Left ventricle myocardium inferior (tissue), 1 donor: ENCODE measurements around the gene PCDHGA2. TPM values are rescaled to one million over a fixed set of nuclear protein-coding genes. Genes with fewer than 3 reads are reported as not detected.
"Not testable (repeated sequence)": the region's sequence is repeated elsewhere in the genome, so short reads cannot be mapped to it uniquely, and the experiment has no call there.

Experiments used
- DNase-seq: peaks from one replicate; pipeline ENCODE4 v3.0.0-alpha.2; 2020
- H3K27ac ChIP-seq: fragments of 200-600 bp; replicated peaks from 2 replicates; pipeline ENCODE4 v1.8.0; 2021
- H3K27me3 ChIP-seq: fragments of 200-600 bp; 2 replicates; pipeline ENCODE4 v1.8.0; 2021; ENCODE audit warnings: low read depth
- H3K36me3 ChIP-seq: fragments of 200-600 bp; 2 replicates; pipeline ENCODE4 v1.8.0; 2021
- H3K4me1 ChIP-seq: fragments of 200-600 bp; 2 replicates; pipeline ENCODE4 v1.8.0; 2021
- H3K4me3 ChIP-seq: fragments of 200-600 bp; 2 replicates; pipeline ENCODE4 v1.8.0; 2021; ENCODE audit warnings: mild to moderate bottlenecking, moderate library complexity
- H3K9me3 ChIP-seq: fragments of 200-600 bp; replicated peaks from 2 replicates; pipeline ENCODE4 v1.8.0; 2021
- CTCF ChIP-seq: fragments of 200-600 bp; IDR thresholded peaks from 2 replicates; pipeline ENCODE4 v1.8.0; 2021; ENCODE audit warnings: antibody characterized with exemption, mild to moderate bottlenecking, borderline replicate concordance
- intact Hi-C: fragments of 100-400 bp; cut with micrococcal nuclease; formaldehyde crosslinking; loops from one replicate; pipeline ENCODE4 v1.11.0; 2022
- total RNA-seq: library from RNA; stranded (reverse); fragmentation: NEBNext Ultra II Directional; extraction: Animal tissue kit (Norgen Biotek cat#: 25700); gene quantifications from one replicate; pipeline ENCODE4 v1.2.1, GENCODE V29; 2021
- donor health status: DM: no; HTN: yes; CAD: no; lungs with severe emphysema.

The PCDHGA2 gene
- total RNA-seq, 1 donor from 2014 or later = 7.8 TPM

- intact Hi-C loops = no loop called here
- Histone ChIP-seq H3K9me3 (peaks cover 66% of the 10 kb centered on the region), H3K27ac (no peak overlapping the region), H3K27me3 (no peaks in the 10 kb centered on the region), H3K4me3 (no peak overlapping the region), H3K4me1 (peaks cover 23% of the 10 kb centered on the region), H3K36me3 (no peaks in the 10 kb centered on the region)
- DNase-seq = no peak
- TF ChIP-seq CTCF = no peak
Measured at GRCh38 chr5:141328231-141328630, 10.3 kb upstream of the PCDHGA2 start.

- intact Hi-C loops = loop anchor here (10.0 kb wide), 1 partner anchor 234 kb away; no protein-coding TSS in a partner anchor
- Histone ChIP-seq H3K4me1 (peaks cover 23% of the 10 kb centered on the region), H3K9me3 (peaks cover 88% of the 10 kb centered on the region), H3K27me3 (no peaks in the 10 kb centered on the region), H3K4me3 (peak within 1 kb of the TSS; percentile 55), H3K27ac (peak within 1 kb of the TSS; percentile 54), H3K36me3 (no peaks in the 10 kb centered on the region)
- TF ChIP-seq CTCF = peak; percentile 65
- DNase-seq = no peak
Measured at GRCh38 chr5:141330299-141331080, 8.1 kb upstream of the PCDHGA2 start, which contains the start of gene PCDHGA1. Gene PCDHGA1, plus strand, starts transcription at chr5:141330514.

- not testable (repeated sequence) for H3K4me3 ChIP-seq, DNase-seq, H3K4me1 ChIP-seq, H3K27ac ChIP-seq, H3K36me3 ChIP-seq, H3K27me3 ChIP-seq
- intact Hi-C loops = loop anchor here (10.0 kb wide), 1 partner anchor 232 kb away; no protein-coding TSS in a partner anchor
- H3K9me3 ChIP-seq = peaks cover 97% of the 10 kb centered on the region
Measured at GRCh38 chr5:141332571-141332970, 6.0 kb upstream of the PCDHGA2 start.

GRCh38 chr5:141340781-141341354, 2.3 kb downstream of the PCDHGA2 start:
- intact Hi-C loops, H3K27me3 ChIP-seq, H3K4me1 ChIP-seq, DNase-seq, H3K36me3 ChIP-seq: not testable (repeated sequence)
- Histone ChIP-seq H3K27ac (peak overlapping the region; percentile 84), H3K9me3 (peaks cover 98% of the 10 kb centered on the region), H3K4me3 (peak overlapping the region; percentile 65)

GRCh38 chr5:141342773-141343172, 4.2 kb downstream of the PCDHGA2 start:
- peak overlapping the region; percentile 84 for H3K27ac ChIP-seq
- H3K36me3 ChIP-seq = peaks cover 10% of the 10 kb centered on the region
- intact Hi-C loops = no loop called here
- no peak for TF ChIP-seq CTCF
- H3K4me1 ChIP-seq = peaks cover 21% of the 10 kb centered on the region
- H3K27me3 ChIP-seq = no peaks in the 10 kb centered on the region
- peaks cover 99% of the 10 kb centered on the region for H3K9me3 ChIP-seq
- peak overlapping the region; percentile 65 for H3K4me3 ChIP-seq
- no peak for DNase-seq

GRCh38 chr5:141343242-141343952, 4.8 kb downstream of the PCDHGA2 start, which contains the start of gene PCDHGA3:
Gene PCDHGA3, plus strand, starts transcription at chr5:141343829. Its CDS starts 205 bp downstream, at chr5:141344034.
- peak within 1 kb of the TSS; percentile 65 for H3K4me3 ChIP-seq
- H3K27me3 ChIP-seq = no peaks in the 10 kb centered on the region
- H3K36me3 ChIP-seq = peaks cover 17% of the 10 kb centered on the region
- H3K27ac ChIP-seq = peak within 1 kb of the TSS; percentile 84
- TF ChIP-seq CTCF = peak; percentile 72
- intact Hi-C loops = no loop called here
- peaks cover 99% of the 10 kb centered on the region for H3K9me3 ChIP-seq
- DNase-seq = no peak
- peaks cover 22% of the 10 kb centered on the region for H3K4me1 ChIP-seq
